WTC11 (cell line): ENCODE data around the gene NOXA1. TPM values are rescaled to one million over a fixed set of nuclear protein-coding genes. Genes with fewer than 3 reads are reported as not detected.

ENCODE experiments used
- ATAC-seq: fragments of 200-7000 bp; cut with Tn5 transposase; 2 replicates; pipeline ENCODE4 v1.10.0; 2021; ENCODE audit warnings: mild to moderate bottlenecking, moderate library complexity
- CTCF ChIA-PET: fragments of 300-600 bp; sonication (Branson Sonifier 250); formaldehyde crosslinking; loops from one replicate; lab custom pipeline; 2021; ENCODE audit warnings: antibody characterized with exemption; lab: Charles Lee
- POLR2A ChIA-PET: fragments of 350-600 bp; sonication (Branson Sonifier 250); formaldehyde crosslinking; loops from one replicate; lab custom pipeline; 2021; ENCODE audit warnings: antibody characterized with exemption; lab: Charles Lee
- DNase-seq: peaks from one replicate; pipeline ENCODE4 v3.0.0; 2021; ENCODE audit warnings: low spot score
- H3K27ac Mint-ChIP-seq: 2 replicates; pipeline ENCODE4 v1.8.0; 2021; ENCODE audit warnings: mixed read lengths
- H3K27me3 Mint-ChIP-seq: 2 replicates; pipeline ENCODE4 v1.8.0; 2021; ENCODE audit warnings: low read depth, mild to moderate bottlenecking, moderate library complexity, mixed read lengths
- H3K36me3 Mint-ChIP-seq: 2 replicates; pipeline ENCODE4 v1.8.0; 2021; ENCODE audit warnings: mixed read lengths
- H3K4me1 Mint-ChIP-seq: 2 replicates; pipeline ENCODE4 v1.8.0; 2022; ENCODE audit warnings: mixed read lengths
- H3K4me3 Mint-ChIP-seq: 2 replicates; pipeline ENCODE4 v1.8.0; 2021; ENCODE audit warnings: mild to moderate bottlenecking, moderate library complexity, mixed read lengths
- H3K9me3 Mint-ChIP-seq: 2 replicates; pipeline ENCODE4 v1.8.0; 2021; ENCODE audit warnings: mixed read lengths
- CBFB ChIP-seq: sonication (generic); formaldehyde crosslinking; IDR thresholded peaks from 2 replicates; pipeline ENCODE4 v1.8.1; 2022; ENCODE audit warnings: mild to moderate bottlenecking, low read depth, missing genetic modification reagents
- CREB1 ChIP-seq: sonication (generic); formaldehyde crosslinking; IDR thresholded peaks from 2 replicates; pipeline ENCODE4 v1.8.0; 2023; ENCODE audit warnings: mild to moderate bottlenecking, missing genetic modification reagents
- CREM ChIP-seq: sonication (generic); formaldehyde crosslinking; IDR thresholded peaks from 2 replicates; pipeline ENCODE4 v1.8.1; 2022; ENCODE audit warnings: mild to moderate bottlenecking, missing genetic modification reagents, moderate library complexity
- EMX1 ChIP-seq: fragments of 250-450 bp; sonication (Bioruptor Pico); IDR thresholded peaks from 2 replicates; pipeline ENCODE4 v1.8.0; 2021; ENCODE audit warnings: mild to moderate bottlenecking
- GTF2I ChIP-seq: fragments of 250-450 bp; sonication (Bioruptor Pico); conservative IDR thresholded peaks from 2 replicates; pipeline ENCODE4 v1.4.0; 2021; ENCODE audit warnings: mild to moderate bottlenecking
- IRF2 ChIP-seq: sonication (generic); formaldehyde crosslinking; IDR thresholded peaks from 2 replicates; pipeline ENCODE4 v1.8.0; 2022; ENCODE audit warnings: low read depth, missing genetic modification reagents, borderline replicate concordance
- JUN ChIP-seq: sonication (generic); formaldehyde crosslinking; IDR thresholded peaks from 2 replicates; pipeline ENCODE4 v1.8.0; 2023; ENCODE audit warnings: mild to moderate bottlenecking, missing genetic modification reagents
- KAT7 ChIP-seq: sonication (generic); formaldehyde crosslinking; IDR thresholded peaks from 2 replicates; pipeline ENCODE4 v1.8.1; 2023; ENCODE audit warnings: missing genetic modification reagents, mild to moderate bottlenecking, borderline replicate concordance
- NFATC4 ChIP-seq: fragments of 250-450 bp; sonication (Bioruptor Pico); IDR thresholded peaks from 2 replicates; pipeline ENCODE4 v1.9.0; 2021; ENCODE audit warnings: mild to moderate bottlenecking
- NFE2L1 ChIP-seq: sonication (generic); formaldehyde crosslinking; IDR thresholded peaks from 2 replicates; pipeline ENCODE4 v1.8.1; 2023; ENCODE audit warnings: missing genetic modification reagents
- NR2C2 ChIP-seq: sonication (generic); formaldehyde crosslinking; IDR thresholded peaks from 2 replicates; pipeline ENCODE4 v1.8.0; 2022; ENCODE audit warnings: mild to moderate bottlenecking, missing genetic modification reagents
- SP1 ChIP-seq: sonication (generic); formaldehyde crosslinking; conservative IDR thresholded peaks from 2 replicates; pipeline ENCODE4 v1.8.1; 2022; ENCODE audit warnings: missing genetic modification reagents
- TEAD1 ChIP-seq: sonication (generic); formaldehyde crosslinking; IDR thresholded peaks from 2 replicates; pipeline ENCODE4 v1.8.0; 2022; ENCODE audit warnings: mild to moderate bottlenecking, missing genetic modification reagents
- ZNF219 ChIP-seq: sonication (generic); formaldehyde crosslinking; IDR thresholded peaks from 2 replicates; pipeline ENCODE4 v1.8.0; 2023; ENCODE audit warnings: missing genetic modification reagents, mild to moderate bottlenecking, borderline replicate concordance
- ZNF263 ChIP-seq: sonication (generic); formaldehyde crosslinking; IDR thresholded peaks from 2 replicates; pipeline ENCODE4 v1.8.1; 2022; ENCODE audit warnings: low read depth, mild to moderate bottlenecking, moderate library complexity, missing genetic modification reagents
- ZNF416 ChIP-seq: fragments of 250-450 bp; sonication (Bioruptor Pico); IDR thresholded peaks from 2 replicates; pipeline ENCODE4 v1.9.0; 2021; ENCODE audit warnings: mild to moderate bottlenecking, inconsistent platforms
- total RNA-seq: library from RNA; stranded (reverse); gene quantifications from 3 replicates; pipeline ENCODE4 v1.2.3, GENCODE V29; 2021
- TF ChIP-seq, protein P1 (sequence below): fragments of 250-450 bp; sonication (Bioruptor Pico); conservative IDR thresholded peaks from 2 replicates; pipeline ENCODE4 v1.9.0; 2021; ENCODE audit warnings: mild to moderate bottlenecking
- TF ChIP-seq, protein P2 (sequence below): sonication (generic); formaldehyde crosslinking; IDR thresholded peaks from 2 replicates; pipeline ENCODE4 v1.8.0; 2022; ENCODE audit warnings: mild to moderate bottlenecking, missing genetic modification reagents
- TF ChIP-seq, protein P3 (sequence below): sonication (generic); formaldehyde crosslinking; IDR thresholded peaks from 2 replicates; pipeline ENCODE4 v1.8.1; 2022; ENCODE audit warnings: mild to moderate bottlenecking, missing genetic modification reagents, moderate library complexity, borderline replicate concordance
- TF ChIP-seq, protein P4 (sequence below): fragments of 250-450 bp; sonication (Bioruptor Pico); IDR thresholded peaks from 2 replicates; pipeline ENCODE4 v1.9.0; 2021; ENCODE audit warnings: mild to moderate bottlenecking, borderline replicate concordance

NOXA1 gene
- total RNA-seq, 1 experiment from 2014 or later: 2.9 TPM

DNA sequence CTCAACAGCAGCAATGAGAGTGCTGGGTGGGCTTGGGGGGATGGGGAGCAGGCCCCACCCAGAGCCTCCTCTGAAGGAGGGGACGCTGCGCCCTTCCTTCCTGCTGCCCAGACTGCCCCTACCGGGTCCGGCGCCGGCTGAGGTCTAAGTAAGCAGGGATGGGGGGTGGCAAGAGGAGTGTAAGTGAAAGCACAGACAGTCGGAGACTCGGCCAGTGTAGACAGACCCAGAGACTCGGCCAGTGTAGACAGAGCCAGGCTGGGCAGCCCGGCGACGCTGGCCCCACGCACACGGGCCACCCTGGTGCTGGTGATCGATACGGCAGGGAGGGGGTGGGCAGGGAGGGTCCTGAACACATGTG is 25.4 kb downstream of the NOXA1 start:
- Mint-ChIP-seq H3K4me1 (peaks cover 3% of the 10 kb centered on the region), H3K27ac (no peak overlapping the region), H3K27me3 (no peaks in the 10 kb centered on the region; the same call in 1 of the 2 replicates), H3K36me3 (no peaks in the 10 kb centered on the region), H3K9me3 (no peaks in the 10 kb centered on the region), H3K4me3 (no peak overlapping the region)
- DNase-seq (no peak), ATAC-seq (no peak)
- ChIA-PET CTCF (interaction anchor here (3.6 kb wide), 1 partner anchor 26 kb away, joined by 13 read pairs; the partner anchor contains the start of genes EXD3 and NOXA1), POLR2A (no interaction called here)
- TF ChIP-seq GTF2I (CRISPR knock-in tag) (no peak), ZNF416 (CRISPR knock-in tag) (no peak), EMX1 (CRISPR knock-in tag) (no peak), CREM (no peak), CREB1 (no peak), ZNF263 (CRISPR knock-in tag) (no peak), ZNF219 (CRISPR knock-in tag) (no peak), NR2C2 (CRISPR knock-in tag) (no peak), TEAD1 (CRISPR knock-in tag) (no peak), NFE2L1 (CRISPR knock-in tag) (no peak), JUN (CRISPR knock-in tag) (no peak)
- TF ChIP-seq, protein P1, sequence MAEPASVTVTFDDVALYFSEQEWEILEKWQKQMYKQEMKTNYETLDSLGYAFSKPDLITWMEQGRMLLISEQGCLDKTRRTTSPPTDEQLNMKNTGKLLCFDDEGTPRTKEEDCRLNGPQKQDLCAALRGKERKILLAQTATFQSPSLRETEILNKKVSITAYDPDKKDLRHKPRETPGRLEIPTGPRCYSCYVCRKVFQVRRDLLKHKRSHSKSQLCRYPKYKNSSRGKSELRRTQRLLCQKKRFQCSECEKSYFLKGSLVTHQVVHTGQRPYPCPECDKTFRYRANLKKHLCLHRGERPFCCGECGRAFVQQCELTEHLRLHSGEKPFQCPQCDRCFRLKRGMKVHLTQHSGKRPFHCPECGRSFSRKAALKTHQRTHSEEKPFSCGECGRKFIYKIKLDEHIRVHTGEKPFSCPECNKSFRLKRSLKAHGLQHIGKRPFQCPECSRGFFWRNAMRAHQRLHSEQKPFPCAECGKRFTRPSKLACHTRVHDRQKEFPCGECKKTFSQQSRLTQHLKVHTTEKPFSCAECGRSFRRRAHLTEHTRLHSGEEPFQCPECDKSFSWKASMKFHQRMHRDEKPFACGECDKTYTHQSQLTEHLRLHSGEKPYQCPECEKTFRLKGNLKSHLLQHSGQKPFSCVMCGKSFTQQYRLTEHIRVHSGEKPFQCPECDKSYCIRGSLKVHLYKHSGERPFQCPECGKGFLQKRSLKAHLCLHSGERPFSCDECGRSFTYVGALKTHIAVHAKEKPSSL (CRISPR knock-in tag): no peak
- TF ChIP-seq, protein P2, sequence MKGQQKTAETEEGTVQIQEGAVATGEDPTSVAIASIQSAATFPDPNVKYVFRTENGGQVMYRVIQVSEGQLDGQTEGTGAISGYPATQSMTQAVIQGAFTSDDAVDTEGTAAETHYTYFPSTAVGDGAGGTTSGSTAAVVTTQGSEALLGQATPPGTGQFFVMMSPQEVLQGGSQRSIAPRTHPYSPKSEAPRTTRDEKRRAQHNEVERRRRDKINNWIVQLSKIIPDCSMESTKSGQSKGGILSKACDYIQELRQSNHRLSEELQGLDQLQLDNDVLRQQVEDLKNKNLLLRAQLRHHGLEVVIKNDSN (CRISPR knock-in tag): no peak

DNA sequence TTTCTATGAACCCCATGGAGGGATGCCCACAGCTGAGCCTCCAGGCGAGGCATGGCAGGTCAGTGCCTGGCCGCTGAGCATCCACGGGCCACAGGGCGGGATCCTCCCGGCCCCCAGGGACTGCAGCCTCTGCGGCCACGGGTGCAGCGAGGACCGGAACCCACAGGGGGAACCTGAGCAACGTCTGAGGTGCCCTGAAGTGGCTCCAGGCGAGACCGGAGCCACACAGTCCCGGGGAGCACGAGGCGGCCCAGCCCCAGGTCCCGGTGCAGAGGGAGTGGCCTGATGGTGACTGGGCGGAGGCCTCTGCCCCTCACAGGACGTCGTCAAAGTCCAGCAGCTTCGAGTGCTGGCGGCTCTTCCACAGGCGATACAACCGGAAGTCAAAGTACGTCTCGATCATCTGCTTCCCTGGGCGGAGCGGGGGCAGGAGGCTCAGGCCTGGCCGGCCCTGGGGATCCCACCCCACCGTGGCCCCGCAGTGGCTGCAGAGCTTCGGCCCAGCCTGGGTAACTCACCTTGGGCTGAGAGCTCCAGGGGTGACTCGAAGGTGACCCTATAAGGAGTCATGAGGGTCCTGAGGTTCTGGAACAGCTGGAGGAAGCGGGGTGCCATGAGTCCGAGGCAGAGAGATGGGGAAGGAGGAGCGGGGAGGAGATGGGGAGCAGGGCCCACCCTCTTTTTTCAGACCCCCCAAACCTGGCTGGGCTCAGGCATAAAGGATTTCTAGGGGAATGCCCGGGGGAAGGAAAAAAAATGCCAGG is 26.1 kb downstream of the NOXA1 start:
- Mint-ChIP-seq H3K4me1 (peaks cover 3% of the 10 kb centered on the region), H3K27me3 (no peaks in the 10 kb centered on the region)
- CTCF ChIA-PET: no interaction called here
- TF ChIP-seq, protein P3, sequence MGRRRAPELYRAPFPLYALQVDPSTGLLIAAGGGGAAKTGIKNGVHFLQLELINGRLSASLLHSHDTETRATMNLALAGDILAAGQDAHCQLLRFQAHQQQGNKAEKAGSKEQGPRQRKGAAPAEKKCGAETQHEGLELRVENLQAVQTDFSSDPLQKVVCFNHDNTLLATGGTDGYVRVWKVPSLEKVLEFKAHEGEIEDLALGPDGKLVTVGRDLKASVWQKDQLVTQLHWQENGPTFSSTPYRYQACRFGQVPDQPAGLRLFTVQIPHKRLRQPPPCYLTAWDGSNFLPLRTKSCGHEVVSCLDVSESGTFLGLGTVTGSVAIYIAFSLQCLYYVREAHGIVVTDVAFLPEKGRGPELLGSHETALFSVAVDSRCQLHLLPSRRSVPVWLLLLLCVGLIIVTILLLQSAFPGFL (CRISPR knock-in tag): no peak
- no peak for TF ChIP-seq SP1 (CRISPR knock-in tag)
- no peak for TF ChIP-seq NFATC4
- TF ChIP-seq, protein P4, sequence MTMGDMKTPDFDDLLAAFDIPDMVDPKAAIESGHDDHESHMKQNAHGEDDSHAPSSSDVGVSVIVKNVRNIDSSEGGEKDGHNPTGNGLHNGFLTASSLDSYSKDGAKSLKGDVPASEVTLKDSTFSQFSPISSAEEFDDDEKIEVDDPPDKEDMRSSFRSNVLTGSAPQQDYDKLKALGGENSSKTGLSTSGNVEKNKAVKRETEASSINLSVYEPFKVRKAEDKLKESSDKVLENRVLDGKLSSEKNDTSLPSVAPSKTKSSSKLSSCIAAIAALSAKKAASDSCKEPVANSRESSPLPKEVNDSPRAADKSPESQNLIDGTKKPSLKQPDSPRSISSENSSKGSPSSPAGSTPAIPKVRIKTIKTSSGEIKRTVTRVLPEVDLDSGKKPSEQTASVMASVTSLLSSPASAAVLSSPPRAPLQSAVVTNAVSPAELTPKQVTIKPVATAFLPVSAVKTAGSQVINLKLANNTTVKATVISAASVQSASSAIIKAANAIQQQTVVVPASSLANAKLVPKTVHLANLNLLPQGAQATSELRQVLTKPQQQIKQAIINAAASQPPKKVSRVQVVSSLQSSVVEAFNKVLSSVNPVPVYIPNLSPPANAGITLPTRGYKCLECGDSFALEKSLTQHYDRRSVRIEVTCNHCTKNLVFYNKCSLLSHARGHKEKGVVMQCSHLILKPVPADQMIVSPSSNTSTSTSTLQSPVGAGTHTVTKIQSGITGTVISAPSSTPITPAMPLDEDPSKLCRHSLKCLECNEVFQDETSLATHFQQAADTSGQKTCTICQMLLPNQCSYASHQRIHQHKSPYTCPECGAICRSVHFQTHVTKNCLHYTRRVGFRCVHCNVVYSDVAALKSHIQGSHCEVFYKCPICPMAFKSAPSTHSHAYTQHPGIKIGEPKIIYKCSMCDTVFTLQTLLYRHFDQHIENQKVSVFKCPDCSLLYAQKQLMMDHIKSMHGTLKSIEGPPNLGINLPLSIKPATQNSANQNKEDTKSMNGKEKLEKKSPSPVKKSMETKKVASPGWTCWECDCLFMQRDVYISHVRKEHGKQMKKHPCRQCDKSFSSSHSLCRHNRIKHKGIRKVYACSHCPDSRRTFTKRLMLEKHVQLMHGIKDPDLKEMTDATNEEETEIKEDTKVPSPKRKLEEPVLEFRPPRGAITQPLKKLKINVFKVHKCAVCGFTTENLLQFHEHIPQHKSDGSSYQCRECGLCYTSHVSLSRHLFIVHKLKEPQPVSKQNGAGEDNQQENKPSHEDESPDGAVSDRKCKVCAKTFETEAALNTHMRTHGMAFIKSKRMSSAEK: no peak
- TF ChIP-seq GTF2I (CRISPR knock-in tag): no peak
- TF ChIP-seq, protein P1 (CRISPR knock-in tag): no peak
- TF ChIP-seq CBFB (CRISPR knock-in tag): no peak
- no peak for TF ChIP-seq IRF2 (CRISPR knock-in tag)
- no peak for TF ChIP-seq KAT7 (CRISPR knock-in tag)
- TF ChIP-seq, all 79 proteins: peak for 0
- H3K4me3 Mint-ChIP-seq: no peak overlapping the region
- POLR2A ChIA-PET: no interaction called here
- H3K27ac Mint-ChIP-seq: no peak overlapping the region
- H3K36me3 Mint-ChIP-seq: no peaks in the 10 kb centered on the region
- DNase-seq (no peak), ATAC-seq (no peak)
- H3K9me3 Mint-ChIP-seq: no peaks in the 10 kb centered on the region
